Calu3 (cell line): ENCODE measurements around the gene AQR. TPM values are rescaled to one million over a fixed set of nuclear protein-coding genes. Genes with fewer than 3 reads are reported as not detected.

ENCODE experiments used
- BruUV-seq: library from RNA; stranded (reverse); fragments of 400-500 nt; replicated peaks from 2 replicates; lab custom pipeline; 2021; lab: Mats Ljungman, UMichigan
- CTCF ChIA-PET: fragments of 300-600 bp; sonication (Branson Sonifier 250); formaldehyde crosslinking; loops from one replicate; lab custom pipeline; 2022; ENCODE audit warnings: antibody characterized with exemption; lab: Charles Lee
- DNase-seq: peaks from one replicate; pipeline ENCODE4 v3.0.0; 2022
- H3K27ac Mint-ChIP-seq: one replicate; pipeline ENCODE4 v1.8.0; 2022; ENCODE audit warnings: mixed read lengths; ENCODE audit not compliant: unreplicated experiment
- H3K27me3 Mint-ChIP-seq: one replicate; pipeline ENCODE4 v1.8.0; 2022; ENCODE audit warnings: mixed read lengths; ENCODE audit not compliant: unreplicated experiment
- H3K36me3 Mint-ChIP-seq: one replicate; pipeline ENCODE4 v1.8.0; 2022; ENCODE audit warnings: mild to moderate bottlenecking, moderate library complexity, mixed read lengths; ENCODE audit not compliant: insufficient read depth, unreplicated experiment
- H3K4me1 Mint-ChIP-seq: one replicate; pipeline ENCODE4 v1.8.0; 2022; ENCODE audit warnings: mild to moderate bottlenecking, low read depth, mixed read lengths; ENCODE audit not compliant: unreplicated experiment
- H3K4me3 Mint-ChIP-seq: one replicate; pipeline ENCODE4 v1.8.0; 2022; ENCODE audit warnings: mild to moderate bottlenecking, low read depth, moderate library complexity, mixed read lengths; ENCODE audit not compliant: unreplicated experiment
- H3K9me3 Mint-ChIP-seq: one replicate; pipeline ENCODE4 v1.8.0; 2022; ENCODE audit warnings: low read depth, mixed read lengths; ENCODE audit not compliant: unreplicated experiment
- intact Hi-C: fragments of 100-400 bp; cut with micrococcal nuclease; formaldehyde crosslinking; loops from one replicate; pipeline ENCODE4 v1.10.0; 2022; ENCODE audit not compliant: unreplicated experiment
- total RNA-seq: library from RNA; stranded (reverse); gene quantifications from 2 replicates; pipeline ENCODE4 v1.2.3, GENCODE V29; 2022
- TF ChIP-seq, protein P1 (sequence below): fragments of 200-600 bp; IDR thresholded peaks from one replicate; pipeline ENCODE4 v1.8.0; 2022; ENCODE audit warnings: antibody characterized with exemption; ENCODE audit not compliant: unreplicated experiment

AQR gene
- total RNA-seq, 1 experiment from 2014 or later = 14.7 TPM

DNA sequence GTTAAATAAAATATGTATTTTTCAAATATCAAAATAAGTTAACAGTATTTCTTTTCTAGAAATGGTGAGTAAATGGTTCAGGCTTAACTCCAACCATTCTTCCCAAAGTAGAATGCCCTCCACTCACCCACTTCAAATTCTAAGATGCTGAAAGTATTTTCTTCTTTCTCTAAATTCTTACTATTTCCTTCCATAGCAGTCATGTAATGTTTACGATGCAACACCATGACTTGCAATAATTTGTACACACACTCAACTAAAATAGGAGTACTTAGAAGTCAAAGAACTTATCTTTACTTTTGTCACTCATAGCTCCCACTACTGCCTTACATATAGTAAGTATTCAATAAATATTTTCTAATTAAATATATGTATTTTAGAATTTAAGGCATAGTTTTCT, 65.0 kb downstream of the AQR start:
- CTCF ChIA-PET = no interaction called here

DNA sequence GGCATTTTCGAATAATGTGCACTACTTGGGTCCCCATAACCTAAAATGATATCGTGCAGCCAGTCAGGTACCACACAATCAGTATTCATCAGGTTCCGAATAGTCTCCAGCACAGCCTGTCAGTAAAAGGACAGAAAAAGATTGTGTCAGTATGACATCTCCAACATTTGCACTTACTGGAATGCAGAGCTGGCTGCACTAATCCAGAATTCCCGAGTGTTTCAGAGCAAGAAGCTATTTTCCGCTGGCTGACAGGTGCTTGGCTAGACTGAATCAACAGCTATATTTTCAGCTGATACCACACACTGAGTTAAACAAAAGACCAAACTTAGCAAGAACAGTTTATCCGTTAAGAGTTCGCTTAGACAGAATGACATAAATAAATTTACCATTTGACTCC, 68.8 kb downstream of the AQR start:
- CTCF ChIA-PET = no interaction called here
- no peak for DNase-seq
- Mint-ChIP-seq H3K4me1 (no peaks in the 10 kb centered on the region), H3K9me3 (no peaks in the 10 kb centered on the region), H3K27me3 (no peaks in the 10 kb centered on the region), H3K36me3 (peaks cover 5% of the 10 kb centered on the region), H3K27ac (no peak overlapping the region), H3K4me3 (no peak overlapping the region)
- intact Hi-C loops = no loop called here
- TF ChIP-seq, protein P1, sequence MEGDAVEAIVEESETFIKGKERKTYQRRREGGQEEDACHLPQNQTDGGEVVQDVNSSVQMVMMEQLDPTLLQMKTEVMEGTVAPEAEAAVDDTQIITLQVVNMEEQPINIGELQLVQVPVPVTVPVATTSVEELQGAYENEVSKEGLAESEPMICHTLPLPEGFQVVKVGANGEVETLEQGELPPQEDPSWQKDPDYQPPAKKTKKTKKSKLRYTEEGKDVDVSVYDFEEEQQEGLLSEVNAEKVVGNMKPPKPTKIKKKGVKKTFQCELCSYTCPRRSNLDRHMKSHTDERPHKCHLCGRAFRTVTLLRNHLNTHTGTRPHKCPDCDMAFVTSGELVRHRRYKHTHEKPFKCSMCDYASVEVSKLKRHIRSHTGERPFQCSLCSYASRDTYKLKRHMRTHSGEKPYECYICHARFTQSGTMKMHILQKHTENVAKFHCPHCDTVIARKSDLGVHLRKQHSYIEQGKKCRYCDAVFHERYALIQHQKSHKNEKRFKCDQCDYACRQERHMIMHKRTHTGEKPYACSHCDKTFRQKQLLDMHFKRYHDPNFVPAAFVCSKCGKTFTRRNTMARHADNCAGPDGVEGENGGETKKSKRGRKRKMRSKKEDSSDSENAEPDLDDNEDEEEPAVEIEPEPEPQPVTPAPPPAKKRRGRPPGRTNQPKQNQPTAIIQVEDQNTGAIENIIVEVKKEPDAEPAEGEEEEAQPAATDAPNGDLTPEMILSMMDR = no peak
- BruUV-seq = no TSS peak

More for the DNA sequence above, 65.0 kb downstream of the AQR start:
- Mint-ChIP-seq H3K27me3 (no peaks in the 10 kb centered on the region), H3K27ac (no peak overlapping the region), H3K36me3 (peaks cover 5% of the 10 kb centered on the region), H3K4me3 (no peak overlapping the region), H3K9me3 (no peaks in the 10 kb centered on the region), H3K4me1 (no peaks in the 10 kb centered on the region)
- no TSS peak for BruUV-seq
- TF ChIP-seq, protein P1 = no peak
- DNase-seq = no peak
- intact Hi-C loops = no loop called here

DNA sequence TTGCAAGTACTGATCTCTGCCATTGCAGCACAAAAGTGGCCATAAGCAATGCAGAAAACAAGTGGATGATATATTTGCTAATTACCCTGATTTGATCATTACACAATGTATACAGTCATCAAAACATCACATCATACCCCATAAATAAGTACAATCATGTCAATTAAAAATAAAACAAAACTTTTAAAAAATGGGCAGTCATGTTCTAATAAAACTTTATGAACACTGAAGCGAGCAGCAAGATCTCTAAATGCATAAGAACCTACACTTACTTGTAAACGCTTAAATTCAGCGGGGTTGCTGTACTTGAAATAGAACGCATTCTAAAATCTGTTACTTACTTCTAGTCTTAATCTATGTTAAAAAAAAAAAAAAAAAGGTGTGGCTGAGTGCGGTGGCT, 73.4 kb downstream of the AQR start:
- Mint-ChIP-seq H3K4me1 (no peaks in the 10 kb centered on the region), H3K36me3 (no peaks in the 10 kb centered on the region), H3K27ac (no peak overlapping the region), H3K4me3 (no peak overlapping the region), H3K27me3 (no peaks in the 10 kb centered on the region), H3K9me3 (no peaks in the 10 kb centered on the region)
- intact Hi-C loops = no loop called here
- DNase-seq = no peak
- CTCF ChIA-PET = no interaction called here
- TF ChIP-seq, protein P1 = no peak
- BruUV-seq = no TSS peak

DNA sequence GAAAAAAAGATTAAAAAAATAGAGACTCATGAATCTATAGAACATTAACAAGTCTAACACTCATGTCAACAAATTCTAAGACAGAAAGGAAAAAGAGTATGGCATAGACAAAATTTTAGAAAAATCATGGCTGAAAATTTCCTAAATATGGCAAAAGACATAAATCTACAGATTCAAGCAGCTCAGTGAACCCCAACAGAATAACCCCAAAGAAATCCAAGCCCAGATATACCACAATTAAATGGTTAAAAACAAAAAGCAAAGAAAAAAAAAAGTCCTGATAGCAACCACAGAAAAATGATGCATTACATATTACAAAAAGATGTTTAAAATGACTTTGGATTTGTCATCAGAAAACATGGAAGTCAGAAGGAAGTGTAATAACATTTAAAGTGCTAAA, 75.6 kb downstream of the AQR start:
- CTCF ChIA-PET = no interaction called here
- Mint-ChIP-seq H3K27me3 (no peaks in the 10 kb centered on the region), H3K4me1 (no peaks in the 10 kb centered on the region), H3K4me3 (no peak overlapping the region), H3K27ac (no peak overlapping the region), H3K9me3 (no peaks in the 10 kb centered on the region), H3K36me3 (no peaks in the 10 kb centered on the region)
- BruUV-seq = no TSS peak
- TF ChIP-seq, protein P1 = no peak
- DNase-seq = no peak
- intact Hi-C loops = no loop called here
